GM13976 (cell line): ENCODE measurements around the gene TRIM67.
A peak's percentile ranks its signal among the peaks of the same experiment; 100 is the strongest.

ENCODE experiments used
- DNase-seq: peaks from one replicate; pipeline ENCODE4 v3.0.0; 2012; ENCODE audit warnings: low spot score
- in situ Hi-C: fragments of 300-500 bp; cut with MboI; formaldehyde crosslinking; loops from one replicate; pipeline ENCODE4 v1.12.0; 2022; ENCODE audit warnings: low sequenced_read_pairs, mixed read lengths, inconsistent platforms; ENCODE audit not compliant: unreplicated experiment
- TF ChIP-seq, protein P1 (sequence below): IDR thresholded peaks from 2 replicates; pipeline ENCODE4 v1.5.1; 2012; ENCODE audit warnings: borderline replicate concordance, mild to moderate bottlenecking; ENCODE audit not compliant: insufficient read depth; ENCODE audit errors: extremely low read depth, missing control alignments, control extremely low read depth

Gene TRIM67

DNA sequence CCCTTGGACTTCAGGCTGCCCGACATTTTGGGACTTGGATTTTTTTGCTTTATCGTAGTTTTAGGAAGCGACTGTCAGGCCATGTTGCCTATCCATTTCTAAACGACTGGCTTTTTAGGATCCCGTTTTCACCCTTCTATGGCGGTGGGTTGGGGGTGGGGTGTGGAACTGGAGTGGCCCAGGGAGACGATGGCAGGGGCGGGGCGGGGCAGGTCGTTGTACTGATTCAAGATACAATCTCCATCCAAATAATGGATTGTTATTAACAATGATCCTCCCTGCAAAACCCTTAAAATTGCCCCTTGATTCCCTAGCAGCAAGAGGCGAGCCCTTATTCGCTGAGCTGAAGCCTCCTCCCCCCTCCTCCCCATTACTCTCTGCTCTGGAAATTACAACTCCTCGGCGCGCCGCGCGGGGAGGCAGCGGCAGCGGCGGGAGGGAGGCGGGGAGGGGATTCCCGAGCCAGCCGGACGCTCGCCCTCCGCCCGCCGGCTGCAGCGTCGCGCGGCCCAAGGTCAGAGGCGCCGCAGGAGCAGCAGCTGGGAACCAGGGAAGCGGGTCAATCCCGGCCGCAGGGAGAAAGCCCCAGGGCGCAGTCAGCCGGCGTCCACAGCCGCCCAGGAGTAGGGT is at the start of gene TRIM67:
TRIM67 (plus strand) TSS at position 392 of the 630 bp plus-strand sequence. CDS start 912 bp downstream, outside the sequence.
- in situ Hi-C loops, result no loop called here
- TF ChIP-seq, protein P1, sequence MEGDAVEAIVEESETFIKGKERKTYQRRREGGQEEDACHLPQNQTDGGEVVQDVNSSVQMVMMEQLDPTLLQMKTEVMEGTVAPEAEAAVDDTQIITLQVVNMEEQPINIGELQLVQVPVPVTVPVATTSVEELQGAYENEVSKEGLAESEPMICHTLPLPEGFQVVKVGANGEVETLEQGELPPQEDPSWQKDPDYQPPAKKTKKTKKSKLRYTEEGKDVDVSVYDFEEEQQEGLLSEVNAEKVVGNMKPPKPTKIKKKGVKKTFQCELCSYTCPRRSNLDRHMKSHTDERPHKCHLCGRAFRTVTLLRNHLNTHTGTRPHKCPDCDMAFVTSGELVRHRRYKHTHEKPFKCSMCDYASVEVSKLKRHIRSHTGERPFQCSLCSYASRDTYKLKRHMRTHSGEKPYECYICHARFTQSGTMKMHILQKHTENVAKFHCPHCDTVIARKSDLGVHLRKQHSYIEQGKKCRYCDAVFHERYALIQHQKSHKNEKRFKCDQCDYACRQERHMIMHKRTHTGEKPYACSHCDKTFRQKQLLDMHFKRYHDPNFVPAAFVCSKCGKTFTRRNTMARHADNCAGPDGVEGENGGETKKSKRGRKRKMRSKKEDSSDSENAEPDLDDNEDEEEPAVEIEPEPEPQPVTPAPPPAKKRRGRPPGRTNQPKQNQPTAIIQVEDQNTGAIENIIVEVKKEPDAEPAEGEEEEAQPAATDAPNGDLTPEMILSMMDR, result no peak

DNA sequence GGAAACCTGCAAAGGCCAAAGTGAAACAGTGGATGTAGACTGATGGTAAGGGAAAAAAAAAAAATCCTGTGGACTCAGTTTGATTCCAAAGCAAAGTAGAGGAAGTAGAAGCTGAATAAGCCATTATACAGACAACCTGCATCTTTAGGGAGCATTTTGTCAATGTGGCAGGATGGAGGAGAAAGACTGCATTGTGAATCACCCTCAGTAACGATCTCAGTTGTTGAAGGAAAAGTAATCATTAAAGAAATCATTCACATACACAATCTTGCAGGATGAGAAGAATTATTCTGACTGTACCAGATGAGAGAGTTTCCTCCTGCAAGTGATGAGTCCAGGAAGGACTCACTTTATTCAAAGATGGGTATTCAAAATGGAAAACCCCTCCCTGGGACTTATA is 45.1 kb upstream of the TRIM67 start:
- no peak for DNase-seq
- in situ Hi-C loops, result no loop called here
- TF ChIP-seq, protein P1, result no peak

More for the DNA sequence above, at the start of gene TRIM67:
- peak; percentile 57 for DNase-seq

- in situ Hi-C loops, result no loop called here
- no peak for DNase-seq
- TF ChIP-seq, protein P1, result no peak
Measured at GRCh38 chr1:231118704-231119453, 43.0 kb upstream of the TRIM67 start.

GRCh38 chr1:231121533-231121932 is 40.3 kb upstream of the TRIM67 start:
- TF ChIP-seq, protein P1, result no peak
- no peak for DNase-seq
- in situ Hi-C loops, result no loop called here

DNA sequence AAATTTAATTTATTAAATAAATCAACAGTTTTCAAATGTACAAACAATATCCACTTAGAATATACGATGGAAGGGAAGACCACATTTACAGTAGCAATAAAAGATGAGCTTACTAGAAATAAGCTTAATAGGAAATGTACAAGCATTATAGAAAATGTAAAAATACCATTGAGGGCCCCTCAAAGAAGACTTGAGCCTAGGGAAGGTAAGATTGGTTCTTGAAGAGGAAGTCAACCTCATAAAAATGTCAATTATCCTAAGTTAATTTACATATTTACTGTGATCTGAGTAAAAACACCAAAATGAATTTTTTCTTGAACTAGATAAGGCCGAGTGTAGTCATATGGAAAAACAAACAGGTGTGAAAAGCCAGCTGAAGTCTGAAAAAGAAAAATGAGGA is 39.7 kb upstream of the TRIM67 start:
- TF ChIP-seq, protein P1, result no peak
- no peak for DNase-seq
- in situ Hi-C loops, result no loop called here

DNA sequence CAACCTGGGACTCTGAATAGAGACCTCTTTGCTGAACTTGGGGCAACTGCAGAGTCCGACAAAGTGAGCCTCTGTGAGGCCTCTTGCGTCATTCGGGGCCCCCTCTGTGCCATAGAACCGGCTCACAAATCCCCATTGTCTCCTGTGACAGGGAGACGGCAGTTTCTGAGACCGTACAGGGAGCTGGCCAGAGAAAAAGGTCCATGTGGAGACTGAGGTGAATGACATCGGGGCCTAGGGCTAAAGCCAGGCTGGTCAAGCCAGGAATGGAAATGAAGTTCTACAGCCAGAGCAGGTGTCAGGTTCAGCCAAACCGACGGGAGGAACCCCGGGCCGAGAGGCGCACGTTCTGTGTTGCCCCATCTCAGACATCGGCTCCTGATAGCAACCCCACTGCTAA is 37.1 kb upstream of the TRIM67 start:
- no peak for DNase-seq
- in situ Hi-C loops, result no loop called here
- TF ChIP-seq, protein P1, result no peak
